ENCODE results near the gene THSD4.
"Not testable (repeated sequence)": the region's sequence is repeated elsewhere in the genome, so short reads cannot be mapped to it uniquely, and the experiment has no call there.

THSD4 gene

DNA sequence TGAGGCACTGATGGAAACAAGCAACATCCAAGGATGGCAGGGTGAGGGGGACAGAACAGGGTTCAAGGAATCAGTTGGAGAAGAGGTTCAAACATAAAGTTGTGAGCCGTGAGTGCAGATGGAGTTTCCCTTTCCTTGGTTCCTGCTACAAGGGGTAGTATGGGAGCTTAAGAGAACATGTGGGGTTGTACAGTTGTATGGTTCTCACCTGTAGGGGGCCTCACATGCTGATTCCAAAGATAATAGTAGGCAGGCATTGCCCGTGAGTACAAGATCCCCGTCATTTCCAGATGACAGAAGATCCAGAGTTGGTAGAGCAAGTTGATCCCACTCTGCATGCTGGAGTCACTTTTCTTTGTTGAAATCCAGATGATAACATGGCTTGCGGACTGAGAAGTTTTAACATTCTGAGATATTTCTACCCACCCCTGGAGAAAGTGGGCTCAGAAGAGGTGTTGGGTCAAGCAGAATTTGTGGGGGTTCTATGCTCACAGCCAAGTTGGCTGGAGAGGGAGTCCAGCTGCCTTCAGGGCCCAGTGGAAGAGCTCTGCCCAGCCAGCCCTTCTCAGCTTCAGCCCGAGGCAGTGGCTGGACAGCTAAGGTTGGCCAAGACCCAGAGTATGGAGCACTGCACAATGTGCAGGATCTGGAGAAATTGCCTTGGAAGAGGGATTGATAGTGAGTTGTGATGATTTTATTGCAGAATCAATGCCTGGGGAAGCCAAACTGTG is 141.8 kb downstream of the THSD4 start:
- in situ Hi-C loops (cut with HindIII; ENCODE audit: low pct_unique_long_range_greater_than_20kb, low sequenced_read_pairs) = no loop called here
- no peak for TF ChIP-seq JUND (IDR thresholded peaks at IDR 0.05; ENCODE audit: low read depth)
- DNase-seq (ENCODE audit: low read depth in 1 of 2, low spot score in 1 of 2) = no peak

DNA sequence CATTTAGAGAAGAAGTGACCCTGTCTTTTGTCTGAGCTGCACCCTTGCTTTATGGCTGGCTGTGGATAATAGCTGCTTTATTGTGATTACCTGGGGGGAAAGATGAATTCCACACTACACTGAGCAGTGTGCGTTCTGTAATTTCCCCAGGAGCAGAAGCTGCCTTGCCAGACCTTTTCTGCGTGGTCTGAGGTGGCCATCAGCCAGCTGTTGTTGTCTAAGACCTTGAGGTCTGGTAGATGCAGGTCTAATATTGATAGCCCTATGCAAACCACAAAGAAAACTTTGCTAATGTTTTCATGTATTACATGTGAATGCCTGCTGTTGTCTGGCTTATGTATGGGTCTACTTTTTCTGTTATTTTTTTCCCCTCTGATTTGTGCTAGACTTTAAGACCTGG is 144.6 kb downstream of the THSD4 start:
- no peak for TF ChIP-seq JUND (IDR thresholded peaks at IDR 0.05; ENCODE audit: low read depth)
- in situ Hi-C loops (cut with HindIII; ENCODE audit: low pct_unique_long_range_greater_than_20kb, low sequenced_read_pairs) = no loop called here
- DNase-seq (ENCODE audit: low read depth in 1 of 2, low spot score in 1 of 2) = no peak

DNA sequence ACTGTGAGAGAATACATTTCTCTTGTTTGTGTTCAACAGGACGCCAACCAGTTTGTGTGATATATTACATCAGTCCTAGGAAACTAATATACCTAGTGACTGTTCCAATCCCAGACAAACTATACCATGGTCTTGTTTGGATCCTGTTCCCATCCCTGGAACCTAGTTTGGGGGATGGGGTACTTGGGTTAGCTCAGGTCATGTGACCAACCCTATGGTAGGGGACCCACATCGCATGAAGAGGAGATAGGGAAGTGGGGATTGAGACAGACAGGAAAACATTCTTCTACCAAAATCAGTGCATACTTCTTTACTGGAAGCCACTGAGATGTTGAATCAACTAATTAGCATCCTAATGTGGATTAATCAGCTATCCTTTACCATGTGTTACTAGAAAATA is 146.1 kb downstream of the THSD4 start:
- in situ Hi-C loops (cut with HindIII; ENCODE audit: low pct_unique_long_range_greater_than_20kb, low sequenced_read_pairs) = no loop called here
- no peak for TF ChIP-seq JUND (IDR thresholded peaks at IDR 0.05; ENCODE audit: low read depth)
- no peak for DNase-seq (ENCODE audit: low read depth in 1 of 2, low spot score in 1 of 2)

DNA sequence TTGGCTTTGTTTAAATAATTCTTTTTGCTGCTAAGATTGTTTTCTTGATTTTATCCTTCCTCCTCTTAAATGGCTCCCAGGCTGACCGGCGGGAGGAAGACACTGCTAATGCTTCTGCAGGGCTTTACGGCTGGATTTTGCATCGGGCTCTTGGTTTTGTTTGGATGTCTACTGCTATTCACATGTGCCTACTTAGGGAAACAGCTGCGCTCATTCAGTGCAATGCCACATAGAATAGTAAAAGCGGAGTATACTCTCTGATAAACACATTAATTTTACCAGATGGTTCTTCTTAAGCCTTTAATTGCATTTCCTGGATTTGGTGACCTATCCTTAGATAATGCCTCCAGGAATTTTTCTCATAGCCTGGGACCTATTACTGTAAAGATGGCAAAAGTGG is 146.6 kb downstream of the THSD4 start:
- no peak for TF ChIP-seq JUND (IDR thresholded peaks at IDR 0.05; ENCODE audit: low read depth)
- in situ Hi-C loops (cut with HindIII; ENCODE audit: low pct_unique_long_range_greater_than_20kb, low sequenced_read_pairs) = no loop called here
- no peak for DNase-seq (ENCODE audit: low read depth in 1 of 2, low spot score in 1 of 2)

DNA sequence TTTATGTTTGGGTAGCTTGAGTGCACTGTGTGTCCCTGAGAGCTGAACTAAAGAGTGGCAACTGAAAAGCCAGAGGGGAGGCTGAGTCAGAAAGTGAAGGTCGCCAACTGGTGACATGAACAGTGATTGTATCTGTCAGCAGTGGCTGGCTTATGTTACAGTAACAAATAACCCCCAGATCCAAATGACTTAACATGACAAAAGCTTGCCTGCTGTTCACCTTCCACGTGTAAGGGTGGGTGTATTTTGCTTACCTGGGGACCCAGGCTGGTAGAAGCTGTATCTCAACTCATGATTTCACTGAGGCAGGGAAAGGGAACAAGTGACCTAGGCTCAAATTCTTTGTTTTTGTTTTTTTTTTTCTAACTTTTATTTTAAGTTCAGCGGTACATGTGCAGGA is 147.3 kb downstream of the THSD4 start:
- TF ChIP-seq JUND (IDR thresholded peaks at IDR 0.05; ENCODE audit: low read depth) = no peak
- no peak for DNase-seq (ENCODE audit: low read depth in 1 of 2, low spot score in 1 of 2)
- in situ Hi-C loops (cut with HindIII; ENCODE audit: low pct_unique_long_range_greater_than_20kb, low sequenced_read_pairs) = no loop called here

DNA sequence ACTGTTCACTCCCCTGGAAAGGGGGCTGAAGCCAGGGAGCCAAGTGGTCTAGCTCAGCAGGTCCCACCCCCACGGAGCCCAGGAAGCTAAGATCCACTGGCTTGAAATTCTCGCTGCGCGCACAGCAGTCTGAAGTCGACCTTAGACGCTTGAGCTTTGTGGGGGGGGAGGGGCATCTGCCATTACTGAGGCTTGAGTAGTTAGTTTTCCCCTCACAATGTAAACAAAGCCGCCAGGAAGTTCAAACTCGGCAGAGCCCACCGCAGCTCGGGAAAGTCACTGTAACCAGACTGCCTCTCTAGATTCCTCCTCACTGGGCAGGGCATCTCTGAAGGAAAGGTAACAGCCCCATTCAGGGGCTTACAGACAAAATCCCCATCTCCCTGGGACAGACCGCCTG is 150.3 kb downstream of the THSD4 start:
- in situ Hi-C loops (cut with HindIII; ENCODE audit: low pct_unique_long_range_greater_than_20kb, low sequenced_read_pairs); DNase-seq (ENCODE audit: low read depth in 1 of 2, low spot score in 1 of 2): not testable (repeated sequence)

DNA sequence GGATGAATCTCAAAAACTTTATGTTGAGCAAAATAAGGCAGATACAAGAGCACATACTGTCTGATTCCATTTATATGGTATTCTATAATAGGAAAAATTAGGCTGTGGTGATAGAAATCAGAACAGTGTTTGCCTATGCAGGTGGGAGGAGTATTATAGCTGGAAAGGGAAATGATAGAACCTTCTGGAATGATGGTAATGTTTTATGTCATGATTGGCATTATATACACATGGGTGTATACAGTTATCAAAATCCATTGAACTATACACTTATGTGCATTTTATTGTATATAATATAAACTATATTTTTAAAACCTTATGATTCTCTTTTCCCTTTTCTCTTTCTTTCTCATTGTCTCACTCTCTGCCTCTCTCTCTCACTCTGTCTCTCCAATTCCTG is 156.1 kb downstream of the THSD4 start:
- DNase-seq (ENCODE audit: low read depth in 1 of 2, low spot score in 1 of 2) = no peak
- in situ Hi-C loops (cut with HindIII; ENCODE audit: low pct_unique_long_range_greater_than_20kb, low sequenced_read_pairs) = no loop called here
- TF ChIP-seq JUND (IDR thresholded peaks at IDR 0.05; ENCODE audit: low read depth) = no peak

DNA sequence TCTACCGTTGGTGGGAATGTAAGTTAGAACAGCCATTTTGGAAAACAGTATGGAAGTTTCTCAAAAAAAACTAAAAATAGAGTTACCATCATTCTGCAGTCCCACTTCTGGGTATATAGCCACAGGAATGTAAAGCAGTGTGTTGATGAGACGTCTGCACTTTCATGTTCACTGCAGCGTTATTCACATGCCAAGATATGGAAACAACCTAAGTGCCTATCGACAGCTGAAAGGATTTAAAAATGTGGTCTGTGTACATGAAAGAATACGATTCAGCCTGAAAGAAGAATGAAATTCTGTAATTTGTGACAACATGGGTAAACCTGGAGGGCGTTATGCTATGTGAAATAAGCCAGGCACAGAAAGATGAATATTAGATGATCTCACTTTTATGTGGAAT is 157.7 kb downstream of the THSD4 start:
- in situ Hi-C loops (cut with HindIII; ENCODE audit: low pct_unique_long_range_greater_than_20kb, low sequenced_read_pairs) = no loop called here
- no peak for TF ChIP-seq JUND (IDR thresholded peaks at IDR 0.05; ENCODE audit: low read depth)
- DNase-seq (ENCODE audit: low read depth in 1 of 2, low spot score in 1 of 2) = no peak

DNA sequence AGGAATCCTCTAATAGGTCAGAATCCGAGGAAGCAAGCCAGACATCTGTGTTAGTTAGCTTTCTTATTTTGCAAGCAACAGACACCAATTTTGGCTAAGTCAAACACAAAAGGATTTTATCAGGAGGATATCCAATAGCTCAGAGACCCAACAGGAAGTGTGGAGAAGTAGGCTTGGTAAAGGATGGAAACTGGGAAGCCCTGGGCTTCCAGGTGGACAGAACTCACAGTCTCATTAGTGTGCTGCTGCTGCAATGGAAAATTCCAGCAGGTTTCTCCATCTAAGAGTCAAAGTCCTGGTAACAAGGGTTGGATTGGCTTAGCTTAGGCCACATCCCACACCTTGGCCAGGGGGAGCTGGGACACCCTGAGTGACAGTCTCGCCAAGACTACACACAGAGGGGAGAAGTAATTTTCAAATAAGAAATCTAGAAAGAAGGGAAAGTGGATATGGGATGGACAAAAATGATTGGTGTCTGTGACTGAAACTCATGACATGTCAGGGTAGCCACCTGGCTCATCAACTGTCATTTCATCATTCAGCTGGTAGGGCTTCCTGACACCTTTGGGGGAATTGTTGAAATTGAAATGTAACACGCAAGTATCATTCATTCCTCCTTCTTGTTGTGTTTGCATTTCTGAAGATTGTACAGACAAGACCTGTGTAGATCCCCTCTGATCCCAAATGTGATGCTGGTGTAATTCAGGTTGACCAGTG is 158.6 kb downstream of the THSD4 start:
- TF ChIP-seq JUND (IDR thresholded peaks at IDR 0.05; ENCODE audit: low read depth) = no peak
- no peak for DNase-seq (ENCODE audit: low read depth in 1 of 2, low spot score in 1 of 2)
- in situ Hi-C loops (cut with HindIII; ENCODE audit: low pct_unique_long_range_greater_than_20kb, low sequenced_read_pairs) = no loop called here

DNA sequence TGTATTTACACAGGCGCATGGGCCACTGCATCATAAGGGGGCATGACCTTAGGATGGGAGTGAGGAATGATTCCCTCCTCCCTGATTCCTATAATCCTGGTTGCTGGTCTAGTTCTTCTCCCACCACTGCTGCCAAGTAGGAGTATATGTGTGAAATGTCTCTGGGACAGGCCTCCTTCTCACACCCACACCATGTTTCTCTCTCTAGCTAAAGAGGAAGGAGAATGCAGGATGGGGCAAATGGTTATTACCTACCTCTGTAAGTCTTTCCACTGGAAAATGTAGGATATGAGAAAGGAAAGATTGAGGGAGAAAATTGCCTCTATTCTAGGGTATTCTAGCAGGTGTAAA is 159.2 kb downstream of the THSD4 start:
- no peak for DNase-seq (ENCODE audit: low read depth in 1 of 2, low spot score in 1 of 2)
- no peak for TF ChIP-seq JUND (IDR thresholded peaks at IDR 0.05; ENCODE audit: low read depth)
- in situ Hi-C loops (cut with HindIII; ENCODE audit: low pct_unique_long_range_greater_than_20kb, low sequenced_read_pairs) = no loop called here

DNA sequence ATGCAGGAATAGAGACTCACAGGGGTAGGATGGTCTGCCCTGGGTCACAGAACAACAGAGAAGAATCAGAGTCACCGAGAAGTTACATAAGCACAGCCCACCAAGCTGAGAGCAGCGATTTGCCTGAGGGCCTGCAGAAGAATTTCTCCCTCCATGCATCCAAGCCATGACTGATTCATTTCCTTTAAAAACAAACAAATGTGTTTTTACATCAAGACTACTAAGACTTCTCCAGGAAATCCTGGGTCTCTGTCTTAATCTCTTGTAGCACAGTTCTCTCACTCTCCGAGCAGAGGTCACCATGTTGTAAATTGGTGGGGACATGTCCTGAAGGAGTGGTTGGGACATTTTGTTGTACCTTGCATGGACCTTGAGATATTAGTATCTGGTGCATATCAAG is 159.8 kb downstream of the THSD4 start:
- no peak for TF ChIP-seq JUND (IDR thresholded peaks at IDR 0.05; ENCODE audit: low read depth)
- DNase-seq (ENCODE audit: low read depth in 1 of 2, low spot score in 1 of 2) = no peak
- in situ Hi-C loops (cut with HindIII; ENCODE audit: low pct_unique_long_range_greater_than_20kb, low sequenced_read_pairs) = no loop called here

DNA sequence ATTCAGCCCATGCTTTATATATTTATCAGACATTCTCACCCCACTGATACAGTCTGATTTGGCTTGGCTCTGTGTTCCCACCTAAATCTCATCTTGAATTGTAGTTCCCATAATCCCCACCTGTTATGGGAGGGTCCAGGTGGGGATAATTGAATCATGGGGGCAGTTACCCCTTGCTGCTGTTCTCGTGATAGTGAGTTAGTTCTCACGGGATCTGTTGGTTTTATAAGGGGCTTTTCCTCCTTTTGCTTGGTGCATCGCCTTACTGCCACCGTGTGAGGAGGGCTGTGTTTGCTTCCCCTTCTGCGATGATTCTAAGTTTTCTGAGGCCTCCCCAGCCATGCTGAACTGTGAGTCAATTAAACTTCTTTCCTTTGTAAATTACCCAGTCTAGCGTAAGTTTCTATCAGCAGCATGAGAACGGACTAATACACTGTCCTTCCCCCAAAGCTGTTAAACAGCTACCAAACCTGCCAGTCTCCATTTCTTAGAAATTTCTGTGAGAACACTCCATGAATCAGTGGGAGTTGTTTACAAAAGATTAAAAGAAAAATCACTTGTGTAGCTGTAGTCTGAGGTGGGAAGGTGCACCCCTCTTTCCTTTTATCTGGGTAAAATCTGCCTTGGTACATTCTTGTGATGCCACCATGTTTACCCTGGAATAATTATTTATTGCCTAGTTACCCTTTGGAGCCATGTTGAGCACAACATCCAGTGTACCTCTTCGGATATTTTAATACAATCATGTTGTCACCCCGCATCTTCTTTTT is 160.5 kb downstream of the THSD4 start:
- in situ Hi-C loops (cut with HindIII; ENCODE audit: low pct_unique_long_range_greater_than_20kb, low sequenced_read_pairs) = no loop called here
- no peak for TF ChIP-seq JUND (IDR thresholded peaks at IDR 0.05; ENCODE audit: low read depth)
- DNase-seq (ENCODE audit: low read depth in 1 of 2, low spot score in 1 of 2) = no peak

DNA sequence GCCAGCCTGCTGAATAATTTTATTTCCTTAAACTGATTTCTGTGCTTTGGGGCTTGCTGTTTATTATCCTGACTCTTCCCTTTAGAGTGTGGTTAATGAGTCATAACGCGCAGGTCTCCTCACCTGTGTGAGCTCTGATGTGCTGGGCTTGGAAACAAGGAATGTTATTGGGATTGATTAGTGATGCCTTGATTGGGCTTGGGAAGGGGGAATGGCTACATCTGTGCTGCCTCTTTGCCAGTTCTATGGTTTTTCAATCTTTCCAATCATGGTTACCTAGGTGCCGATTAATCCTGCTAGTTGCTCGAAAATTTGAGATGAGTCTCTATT is 161.0 kb downstream of the THSD4 start:
- DNase-seq (ENCODE audit: low read depth in 1 of 2, low spot score in 1 of 2) = no peak
- in situ Hi-C loops (cut with HindIII; ENCODE audit: low pct_unique_long_range_greater_than_20kb, low sequenced_read_pairs) = no loop called here
- no peak for TF ChIP-seq JUND (IDR thresholded peaks at IDR 0.05; ENCODE audit: low read depth)
